GM12801 (cell line): ENCODE data around the gene CDK8.

Experiments used
- CTCF ChIP-seq: IDR thresholded peaks from one replicate; pipeline ENCODE4 v1.5.1; 2011; ENCODE audit warnings: control low read depth; ENCODE audit not compliant: insufficient read length; ENCODE audit errors: extremely low read depth

Gene CDK8

GRCh38 chr13:26229080-26229615 is 24.8 kb upstream of the CDK8 start:
- TF ChIP-seq CTCF: no peak

- TF ChIP-seq CTCF: no peak
These were observed 23.2 kb upstream of the CDK8 start for GRCh38 chr13:26230703-26231102.

GRCh38 chr13:26236296-26236695 is 17.6 kb upstream of the CDK8 start:
- no peak for TF ChIP-seq CTCF

GRCh38 chr13:26246154-26246553 is 7.8 kb upstream of the CDK8 start:
- no peak for TF ChIP-seq CTCF

- TF ChIP-seq CTCF: no peak
These were observed 6.9 kb upstream of the CDK8 start for GRCh38 chr13:26247011-26247410.

GRCh38 chr13:26247608-26248007 is 6.3 kb upstream of the CDK8 start:
- no peak for TF ChIP-seq CTCF

GRCh38 chr13:26249551-26249950 is 4.4 kb upstream of the CDK8 start:
- TF ChIP-seq CTCF: no peak
